Smooth muscle cell (in vitro differentiated cells): ENCODE results near the gene MSANTD1. TPM values are rescaled to one million over a fixed set of nuclear protein-coding genes. Genes with fewer than 3 reads are reported as not detected.

Experiments
- DNase-seq: peaks from one replicate; lab custom pipeline; 2025; ENCODE audit not compliant: unreplicated experiment; lab: John Stamatoyannopoulos, UW
- H2AFZ ChIP-seq: fragments of 200-600 bp; sonication (generic); 2 replicates; pipeline ENCODE4 v1.6.0; 2016; ENCODE audit warnings: antibody characterized with exemption, low read depth, mild to moderate bottlenecking
- H3F3A ChIP-seq: fragments of 200-600 bp; sonication (generic); 2 replicates; pipeline ENCODE4 v1.6.0; 2017; ENCODE audit warnings: antibody characterized with exemption, low read depth
- H3K27ac ChIP-seq: fragments of 200-600 bp; sonication (generic); 2 replicates; pipeline ENCODE4 v1.5.1; 2016; ENCODE audit warnings: low read depth, mild to moderate bottlenecking
- H3K27me3 ChIP-seq: fragments of 200-600 bp; sonication (generic); 2 replicates; pipeline ENCODE4 v1.6.1; 2016; ENCODE audit warnings: low read depth, mild to moderate bottlenecking
- H3K36me3 ChIP-seq: fragments of 200-600 bp; sonication (generic); 2 replicates; pipeline ENCODE4 v1.5.1; 2016; ENCODE audit warnings: low read depth
- H3K4me1 ChIP-seq: fragments of 200-600 bp; sonication (generic); 2 replicates; pipeline ENCODE4 v1.5.1; 2016; ENCODE audit warnings: low read depth
- H3K4me2 ChIP-seq: fragments of 200-600 bp; sonication (generic); 2 replicates; pipeline ENCODE4 v1.6.0; 2016; ENCODE audit warnings: mild to moderate bottlenecking
- H3K4me3 ChIP-seq: fragments of 200-600 bp; sonication (generic); 2 replicates; pipeline ENCODE4 v1.5.1; 2016; ENCODE audit warnings: mild to moderate bottlenecking
- H3K79me2 ChIP-seq: fragments of 200-600 bp; sonication (generic); 2 replicates; pipeline ENCODE4 v1.6.0; 2016; ENCODE audit warnings: low read depth, mild to moderate bottlenecking
- H3K9ac ChIP-seq: fragments of 200-600 bp; sonication (generic); 2 replicates; pipeline ENCODE4 v1.6.0; 2016; ENCODE audit warnings: low read depth
- H3K9me3 ChIP-seq: fragments of 200-600 bp; sonication (generic); replicated peaks from 2 replicates; pipeline ENCODE4 v1.5.1; 2016; ENCODE audit warnings: low read depth
- H4K20me1 ChIP-seq: fragments of 200-600 bp; sonication (generic); 2 replicates; pipeline ENCODE4 v1.6.0; 2016; ENCODE audit warnings: low read depth
- CTCF ChIP-seq: fragments of 200-600 bp; sonication (generic); IDR thresholded peaks from 2 replicates; pipeline ENCODE4 v1.5.1; 2017; ENCODE audit warnings: borderline replicate concordance, mild to moderate bottlenecking, antibody characterized with exemption; ENCODE audit not compliant: insufficient read depth, poor library complexity, severe bottlenecking
- WGBS: methylation state at CpG from one replicate; pipeline ENCODE4 v1.1.7; 2016; ENCODE audit warnings: low lambda C conversion rate; 5-methylcytosine and 5-hydroxymethylcytosine counted together
- polyA plus RNA-seq: library from polyadenylated mRNA; unstranded; fragments of >200 nt; fragmentation: Nextera tagmentation; extraction: Ambion mirVana; gene quantifications from 2 replicates; pipeline ENCODE4 v1.2.1, GENCODE V29; 2016
- total RNA-seq: library from RNA; depleted of rRNA; stranded (reverse); fragments of >200 nt; gene quantifications from 2 replicates; pipeline ENCODE4 v1.2.3, GENCODE V29; 2014

Gene MSANTD1
- total and polyA plus RNA-seq, 2 experiments from 2014 or later: 0.30 to 1.4 TPM

GRCh38 chr4:3248178-3248480 is 830 bp upstream of the MSANTD1 start:
- Histone ChIP-seq H3K4me1 (no peaks in the 10 kb centered on the region), H3F3A (no peaks in the 10 kb centered on the region), H3K9ac (no peak overlapping the region), H4K20me1 (peaks cover 4% of the 10 kb centered on the region), H3K79me2 (no peaks in the 10 kb centered on the region), H3K4me3 (no peak overlapping the region), H3K4me2 (no peak overlapping the region), H3K27me3 (no peaks in the 10 kb centered on the region), H3K36me3 (no peaks in the 10 kb centered on the region), H2AFZ (no peak overlapping the region), H3K27ac (no peak overlapping the region), H3K9me3 (no peaks in the 10 kb centered on the region)
- no peak for TF ChIP-seq CTCF
- no peak for DNase-seq
- WGBS: over 99% methylated on average over 14 of the region's 14 CpGs

GRCh38 chr4:3249711-3250437 is 915 bp downstream of the MSANTD1 start:
- no peak for DNase-seq
- H4K20me1 ChIP-seq: no peaks in the 10 kb centered on the region
- 97% methylated on average over 20 of the region's 20 CpGs for WGBS

GRCh38 chr4:3250438-3250955 is 1.5 kb downstream of the MSANTD1 start:
- H3K27ac ChIP-seq: no peak overlapping the region
- no peak overlapping the region for H3K9ac ChIP-seq
- no peaks in the 10 kb centered on the region for H3K27me3 ChIP-seq
- no peak overlapping the region for H3K4me3 ChIP-seq
- H3K4me1 ChIP-seq: no peaks in the 10 kb centered on the region
- no peaks in the 10 kb centered on the region for H3K36me3 ChIP-seq
- TF ChIP-seq CTCF: no peak
- H3K79me2 ChIP-seq: no peaks in the 10 kb centered on the region
- WGBS: 87% methylated on average over 14 of the region's 14 CpGs
- no peak for DNase-seq
- H3K4me2 ChIP-seq: no peak overlapping the region
- H3K9me3 ChIP-seq: no peaks in the 10 kb centered on the region
- no peaks in the 10 kb centered on the region for H4K20me1 ChIP-seq
- no peaks in the 10 kb centered on the region for H3F3A ChIP-seq
- H2AFZ ChIP-seq: no peak overlapping the region

More at GRCh38 chr4:3249711-3250437, 915 bp downstream of the MSANTD1 start:
- Histone ChIP-seq H2AFZ (no peak overlapping the region), H3K27ac (no peak overlapping the region), H3K36me3 (no peaks in the 10 kb centered on the region), H3K27me3 (no peaks in the 10 kb centered on the region), H3K4me2 (no peak overlapping the region), H3K79me2 (no peaks in the 10 kb centered on the region), H3F3A (no peaks in the 10 kb centered on the region), H3K4me3 (no peak overlapping the region), H3K9me3 (no peaks in the 10 kb centered on the region), H3K4me1 (no peaks in the 10 kb centered on the region), H3K9ac (no peak overlapping the region)
- TF ChIP-seq CTCF: no peak
